ENCODE results near the gene MYO5A. TPM values are rescaled to one million over a fixed set of nuclear protein-coding genes. Genes with fewer than 3 reads are reported as not detected.

MYO5A gene
- polyA plus RNA-seq, 3 donors: 6.9 to 33.5 (median 16.6) TPM

DNA sequence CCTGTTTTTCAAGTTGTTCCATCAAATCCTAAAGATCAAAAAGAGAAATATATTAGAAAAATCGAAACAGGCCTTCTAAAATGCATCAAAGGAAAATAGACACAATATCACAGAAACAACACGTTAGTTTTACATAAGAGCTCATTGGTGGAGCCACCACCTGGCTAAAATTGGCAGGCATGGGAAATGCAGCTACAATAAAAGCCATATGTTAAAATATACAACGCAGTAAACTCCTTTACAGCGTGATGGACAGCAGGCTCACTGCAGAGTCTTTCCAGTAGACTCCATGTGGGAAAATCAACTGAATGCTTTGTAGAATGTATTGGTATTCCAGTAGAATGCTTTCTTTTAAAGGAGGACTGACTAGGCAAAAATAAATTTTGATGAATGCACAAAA, 192.2 kb downstream of the MYO5A start:
- Histone ChIP-seq H3K9me3 (replicated peaks in 1 of 2; ENCODE audit: control insufficient read depth in 1 of 2, insufficient read depth in 1 of 2, low read length in 2 of 2) (no peaks in the 10 kb centered on the region), H3K4me2 (replicated peaks; ENCODE audit: extremely low read depth, low read length, poor library complexity, severe bottlenecking) (no peak overlapping the region), H3K27me3 (ENCODE audit: control insufficient read depth in 2 of 2, insufficient read depth in 2 of 2, low read length in 2 of 2) (no peaks in the 10 kb centered on the region), H2AFZ (ENCODE audit: insufficient read depth, low read depth, low read length, poor library complexity, severe bottlenecking) (no peak overlapping the region), H3K27ac (ENCODE audit: low read depth in 1 of 2, low read length in 2 of 2) (no peak overlapping the region), H3K4me1 (ENCODE audit: control insufficient read depth in 1 of 2, insufficient read depth in 2 of 2, low read length in 2 of 2) (no peaks in the 10 kb centered on the region), H3K4me3 (replicated peaks in 1 of 3; ENCODE audit: low read depth in 2 of 3, low read length in 3 of 3) (no peak overlapping the region), H3K9ac (ENCODE audit: insufficient read depth, low read length, poor library complexity, severe bottlenecking) (no peak overlapping the region), H3K79me2 (ENCODE audit: insufficient read depth, low read length) (no peaks in the 10 kb centered on the region), H4K20me1 (ENCODE audit: insufficient read depth, low read length) (peaks cover 6% of the 10 kb centered on the region), H3K36me3 (replicated peaks in 1 of 2; ENCODE audit: control insufficient read depth in 1 of 2, insufficient read depth in 2 of 2, low read length in 2 of 2) (peaks cover 70 to 97% of the 10 kb centered on the region in 2 donors)
- Mint-ChIP-seq H3K27me3 (ENCODE audit: low read depth in 3 of 3) (no peaks in the 10 kb centered on the region), H3K4me3 (no peak overlapping the region), H3K4me1 (peaks cover 1% of the 10 kb centered on the region), H3K36me3 (peaks cover 67 to 82% of the 10 kb centered on the region in 2 donors), H3K9me3 (no peaks in the 10 kb centered on the region), H3K27ac (no peak overlapping the region)
- no peak for DNase-seq
- no CpG with 5 or more reads among the region's 4 CpGs for WGBS (ENCODE audit: insufficient coverage)
- intact Hi-C loops (cut with micrococcal nuclease): loop anchor here in 1 of 2 donors (10.0 kb wide), 1 partner anchor 398 kb away; no protein-coding TSS in a partner anchor
- TF ChIP-seq, protein P1, sequence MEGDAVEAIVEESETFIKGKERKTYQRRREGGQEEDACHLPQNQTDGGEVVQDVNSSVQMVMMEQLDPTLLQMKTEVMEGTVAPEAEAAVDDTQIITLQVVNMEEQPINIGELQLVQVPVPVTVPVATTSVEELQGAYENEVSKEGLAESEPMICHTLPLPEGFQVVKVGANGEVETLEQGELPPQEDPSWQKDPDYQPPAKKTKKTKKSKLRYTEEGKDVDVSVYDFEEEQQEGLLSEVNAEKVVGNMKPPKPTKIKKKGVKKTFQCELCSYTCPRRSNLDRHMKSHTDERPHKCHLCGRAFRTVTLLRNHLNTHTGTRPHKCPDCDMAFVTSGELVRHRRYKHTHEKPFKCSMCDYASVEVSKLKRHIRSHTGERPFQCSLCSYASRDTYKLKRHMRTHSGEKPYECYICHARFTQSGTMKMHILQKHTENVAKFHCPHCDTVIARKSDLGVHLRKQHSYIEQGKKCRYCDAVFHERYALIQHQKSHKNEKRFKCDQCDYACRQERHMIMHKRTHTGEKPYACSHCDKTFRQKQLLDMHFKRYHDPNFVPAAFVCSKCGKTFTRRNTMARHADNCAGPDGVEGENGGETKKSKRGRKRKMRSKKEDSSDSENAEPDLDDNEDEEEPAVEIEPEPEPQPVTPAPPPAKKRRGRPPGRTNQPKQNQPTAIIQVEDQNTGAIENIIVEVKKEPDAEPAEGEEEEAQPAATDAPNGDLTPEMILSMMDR (IDR thresholded peaks at IDR 0.05): no peak

DNA sequence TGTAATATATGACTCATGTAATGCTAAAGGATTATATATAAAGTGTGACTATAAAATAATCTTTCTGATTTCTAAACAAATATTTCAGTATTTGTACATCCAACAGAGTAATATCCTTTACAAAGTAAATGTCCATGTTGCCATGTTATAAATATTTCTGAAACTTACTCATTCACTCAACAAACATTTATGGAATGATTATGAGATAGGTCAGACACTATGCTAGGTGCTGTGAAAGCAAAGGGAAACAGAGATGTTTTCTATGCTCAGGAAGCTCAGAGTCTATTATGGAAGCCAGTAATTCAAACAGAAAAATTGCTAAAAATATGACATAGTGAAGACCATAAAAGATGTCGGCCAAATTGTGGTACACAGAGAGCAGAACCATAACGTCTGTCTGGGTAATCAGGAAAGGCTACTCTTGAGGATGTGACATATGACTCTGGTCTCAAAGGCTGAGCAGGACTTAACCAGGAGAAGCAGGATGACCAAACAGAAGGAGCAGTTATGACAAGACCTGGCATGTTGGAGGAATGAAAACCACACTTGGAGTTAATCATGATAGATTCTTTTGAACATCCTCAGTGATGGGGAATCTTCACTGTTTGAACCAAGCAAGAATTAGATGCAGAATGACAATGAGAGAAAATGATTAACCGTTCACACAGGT, 194.1 kb downstream of the MYO5A start:
- Histone ChIP-seq H3K4me3 (replicated peaks in 1 of 3; ENCODE audit: low read depth in 2 of 3, low read length in 3 of 3) (no peak overlapping the region), H3K4me2 (replicated peaks; ENCODE audit: extremely low read depth, low read length, poor library complexity, severe bottlenecking) (no peak overlapping the region), H3K79me2 (ENCODE audit: insufficient read depth, low read length) (no peaks in the 10 kb centered on the region), H3K4me1 (ENCODE audit: control insufficient read depth in 1 of 2, insufficient read depth in 2 of 2, low read length in 2 of 2) (no peaks in the 10 kb centered on the region), H3K9ac (ENCODE audit: insufficient read depth, low read length, poor library complexity, severe bottlenecking) (no peak overlapping the region), H3K36me3 (replicated peaks in 1 of 2; ENCODE audit: control insufficient read depth in 1 of 2, insufficient read depth in 2 of 2, low read length in 2 of 2) (peaks cover 61 to 96% of the 10 kb centered on the region in 2 donors), H3K27me3 (ENCODE audit: control insufficient read depth in 2 of 2, insufficient read depth in 2 of 2, low read length in 2 of 2) (no peaks in the 10 kb centered on the region), H3K27ac (ENCODE audit: low read depth in 1 of 2, low read length in 2 of 2) (no peak overlapping the region), H2AFZ (ENCODE audit: insufficient read depth, low read depth, low read length, poor library complexity, severe bottlenecking) (no peak overlapping the region), H4K20me1 (ENCODE audit: insufficient read depth, low read length) (no peaks in the 10 kb centered on the region), H3K9me3 (replicated peaks in 1 of 2; ENCODE audit: control insufficient read depth in 1 of 2, insufficient read depth in 1 of 2, low read length in 2 of 2) (no peaks in the 10 kb centered on the region)
- TF ChIP-seq, protein P1 (IDR thresholded peaks at IDR 0.05): no peak
- no peak for DNase-seq
- Mint-ChIP-seq H3K36me3 (peaks cover 68 to 83% of the 10 kb centered on the region in 2 donors), H3K4me1 (peaks cover 2% of the 10 kb centered on the region), H3K4me3 (no peak overlapping the region), H3K27ac (no peak overlapping the region), H3K27me3 (ENCODE audit: low read depth in 3 of 3) (no peaks in the 10 kb centered on the region), H3K9me3 (no peaks in the 10 kb centered on the region)
- WGBS (ENCODE audit: insufficient coverage): 96% methylated on average over 3 of the region's 3 CpGs
- intact Hi-C loops (cut with micrococcal nuclease): loop anchor here in 1 of 2 donors (10.0 kb wide), 1 partner anchor 400 kb away; no protein-coding TSS in a partner anchor
